GM18517 (cell line): Measurements from ENCODE around the gene LRRC45.

ENCODE experiments used
- ATAC-seq: cut with Tn5 transposase; IDR thresholded peaks from one replicate; pipeline ENCODE4 v1.9.1; 2021; ENCODE audit warnings: mild to moderate bottlenecking, moderate library complexity; ENCODE audit not compliant: unreplicated experiment

Gene LRRC45

DNA sequence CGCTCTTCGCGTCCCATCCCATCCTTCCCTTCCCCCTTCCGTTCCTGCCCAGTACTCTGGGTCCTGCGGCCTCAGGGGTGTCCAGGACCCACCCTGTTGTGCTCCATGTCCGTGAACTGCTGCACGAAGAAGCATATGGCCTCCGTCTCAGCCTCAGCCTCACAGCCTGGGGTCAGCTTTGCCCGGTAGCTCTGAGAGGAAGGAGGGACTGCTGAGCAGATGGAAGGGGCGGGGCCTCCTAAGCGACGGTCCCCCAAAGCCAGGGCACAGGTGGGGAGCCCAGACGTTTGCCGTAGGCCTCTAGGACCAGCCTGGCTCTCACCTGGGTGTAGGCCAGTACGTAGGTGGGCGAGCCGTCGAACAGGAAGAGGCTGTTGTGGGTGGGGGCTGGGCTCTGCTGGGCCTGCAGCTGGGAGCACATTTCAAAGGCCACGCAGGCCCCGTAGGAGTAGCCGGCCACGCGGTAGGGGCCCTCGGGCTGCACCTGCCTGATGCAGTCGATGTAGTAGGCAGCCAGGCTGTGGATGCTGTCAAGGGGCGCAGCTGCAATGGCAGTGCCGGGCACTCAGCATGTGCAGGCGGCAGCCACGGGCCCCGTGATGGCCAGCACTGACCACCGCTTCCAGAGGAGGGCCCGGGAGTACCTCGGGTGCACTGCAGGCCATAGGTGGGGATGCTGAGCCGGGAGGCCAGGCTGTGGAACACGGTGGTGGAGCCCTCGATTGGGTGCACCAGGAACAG is 57.1 kb downstream of the LRRC45 start:
- no peak for ATAC-seq
